Stimulated activated CD8-positive, alpha-beta memory T cell treated with anti-CD3 and anti-CD28 coated beads, Interleukin-2, amount 100 ng/mL, for 48 hours (primary cell): ENCODE data around the gene TMEM72.

Source experiments
- DNase-seq, 2 donors: peaks; one replicate each; pipeline ENCODE4 v3.0.0-alpha.2; 2020; ENCODE audit warnings: low read depth in 2 of 2

The TMEM72 gene

DNA sequence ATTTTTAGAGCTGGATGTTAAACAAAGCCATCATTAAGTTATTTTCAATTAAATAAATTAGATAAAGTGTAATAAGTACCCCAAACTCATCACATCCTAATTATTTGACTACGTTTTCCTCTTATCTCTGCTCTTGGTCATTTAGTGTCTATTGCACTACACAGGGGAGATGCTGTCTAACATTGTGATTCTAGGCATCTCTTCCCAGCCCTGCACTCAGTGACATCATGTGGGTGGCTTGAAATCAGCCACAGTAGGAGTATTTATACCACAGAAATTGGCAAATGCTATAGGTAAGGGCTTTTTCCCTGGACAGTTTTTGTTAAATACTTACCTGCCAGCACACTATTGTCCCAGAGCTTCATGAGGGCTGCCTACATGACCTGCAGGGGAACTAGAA is 21.3 kb upstream of the TMEM72 start:
- no peak for DNase-seq

DNA sequence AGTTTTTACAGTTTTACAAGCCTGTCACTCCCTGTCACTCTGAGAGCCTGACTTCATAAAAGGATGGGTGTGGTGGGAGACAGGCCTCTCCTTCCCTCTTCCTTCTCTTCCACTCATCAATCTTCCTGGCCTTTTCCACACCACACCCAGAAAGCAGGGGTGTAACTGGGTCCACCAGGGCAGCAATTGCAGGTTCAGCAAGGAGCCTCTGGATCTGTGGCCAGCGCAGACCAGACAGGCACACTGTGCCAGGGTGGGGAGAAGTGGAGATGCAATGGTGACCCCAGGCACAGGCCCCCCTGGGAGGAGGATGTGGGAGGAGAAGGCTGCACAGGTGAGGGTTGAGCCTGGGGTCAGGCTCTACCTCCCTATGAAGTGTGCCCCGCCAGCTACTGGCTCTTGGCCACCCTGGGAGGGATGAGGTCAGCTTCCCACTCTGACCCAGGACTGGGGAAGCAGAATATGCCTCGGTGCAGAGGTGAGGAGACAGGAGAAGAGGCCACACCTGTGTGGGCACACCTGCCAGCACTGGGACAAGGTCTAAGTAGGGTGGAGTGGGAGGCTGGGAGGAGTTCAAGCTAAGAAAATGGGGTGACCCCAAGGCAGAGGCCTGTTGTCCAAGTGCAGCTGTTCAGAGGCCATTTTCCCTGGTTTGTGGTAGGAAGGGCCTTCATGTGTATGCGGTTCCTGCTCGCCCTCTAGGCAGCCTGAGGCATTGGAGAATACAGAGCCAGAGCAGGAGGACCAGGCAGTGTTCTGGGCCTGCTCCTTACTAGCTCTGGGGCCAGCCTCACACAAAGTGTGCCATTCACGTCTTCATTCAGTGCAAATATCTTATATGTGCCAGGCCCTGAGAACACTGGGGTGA is 20.2 kb upstream of the TMEM72 start:
- DNase-seq: no peak

- DNase-seq: no peak
Observed at GRCh38 chr10:44891721-44892120, 19.4 kb upstream of the TMEM72 start.

DNA sequence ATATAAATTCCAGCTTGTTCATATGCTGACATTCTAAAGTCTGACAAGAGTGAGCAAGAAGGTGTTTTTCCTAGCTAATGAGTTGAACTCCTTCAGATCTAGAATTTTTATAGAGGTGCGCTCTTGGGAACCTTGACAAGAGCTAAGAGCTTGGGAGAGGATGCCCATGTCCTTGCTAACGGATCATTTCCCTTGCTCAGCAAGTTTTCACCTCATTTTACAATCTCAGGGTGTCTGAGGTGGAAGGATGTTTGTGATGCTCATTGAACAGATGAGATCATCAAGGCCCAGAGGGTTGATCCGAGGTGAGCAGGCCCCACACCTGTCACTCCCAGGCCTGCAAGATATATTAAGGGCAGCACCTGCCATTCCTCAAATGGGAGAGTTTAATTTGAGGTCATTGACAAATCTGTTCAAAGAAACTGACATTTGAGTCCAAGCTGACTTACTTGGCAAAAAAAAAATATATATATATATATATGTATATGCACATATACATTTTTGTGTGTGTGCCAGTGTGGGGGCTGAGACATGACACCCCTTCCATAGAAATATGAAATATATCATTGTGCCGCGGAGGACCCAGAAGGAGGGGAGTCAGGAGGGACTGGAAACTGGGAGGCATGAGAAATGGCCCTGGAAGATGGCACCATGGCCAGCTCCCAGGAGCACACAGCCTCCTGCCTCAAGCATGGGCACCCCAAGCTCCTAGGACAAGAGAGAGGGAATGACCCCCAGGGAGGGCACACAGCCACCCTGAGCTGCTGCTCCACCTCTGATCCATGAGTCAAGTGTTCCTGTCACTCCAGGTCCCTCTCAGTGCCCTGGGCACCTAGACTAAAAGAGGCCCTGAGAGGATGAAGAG is 17.3 kb upstream of the TMEM72 start:
- no peak for DNase-seq

GRCh38 chr10:44894691-44895090 is 16.4 kb upstream of the TMEM72 start:
- DNase-seq: no peak

DNA sequence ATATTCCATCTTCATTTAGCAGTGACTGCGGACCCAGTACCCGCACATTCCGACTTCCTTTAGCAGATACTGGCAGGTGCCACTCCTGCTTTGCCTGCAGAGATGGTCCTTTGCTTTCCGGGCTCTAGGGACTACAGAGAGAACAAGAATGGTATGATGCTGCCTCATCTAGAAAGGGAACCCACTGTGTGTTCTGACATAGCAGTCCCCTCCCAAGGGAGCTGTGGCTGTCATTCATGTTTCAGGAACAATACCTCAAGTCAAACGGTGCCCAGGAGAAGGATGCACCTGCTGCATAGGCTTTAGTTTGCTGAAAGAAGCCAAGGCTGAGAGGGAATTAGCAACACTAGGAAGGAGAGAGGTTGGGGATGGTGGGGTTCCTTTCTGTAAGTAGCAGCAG is 15.9 kb upstream of the TMEM72 start:
- no peak for DNase-seq

- DNase-seq: no peak
Observed at GRCh38 chr10:44897049-44897448, 14.1 kb upstream of the TMEM72 start.

- DNase-seq: no peak
Observed at GRCh38 chr10:44898665-44899064, 12.5 kb upstream of the TMEM72 start.

- no peak for DNase-seq
Observed at GRCh38 chr10:44899450-44900080, 11.6 kb upstream of the TMEM72 start.

DNA sequence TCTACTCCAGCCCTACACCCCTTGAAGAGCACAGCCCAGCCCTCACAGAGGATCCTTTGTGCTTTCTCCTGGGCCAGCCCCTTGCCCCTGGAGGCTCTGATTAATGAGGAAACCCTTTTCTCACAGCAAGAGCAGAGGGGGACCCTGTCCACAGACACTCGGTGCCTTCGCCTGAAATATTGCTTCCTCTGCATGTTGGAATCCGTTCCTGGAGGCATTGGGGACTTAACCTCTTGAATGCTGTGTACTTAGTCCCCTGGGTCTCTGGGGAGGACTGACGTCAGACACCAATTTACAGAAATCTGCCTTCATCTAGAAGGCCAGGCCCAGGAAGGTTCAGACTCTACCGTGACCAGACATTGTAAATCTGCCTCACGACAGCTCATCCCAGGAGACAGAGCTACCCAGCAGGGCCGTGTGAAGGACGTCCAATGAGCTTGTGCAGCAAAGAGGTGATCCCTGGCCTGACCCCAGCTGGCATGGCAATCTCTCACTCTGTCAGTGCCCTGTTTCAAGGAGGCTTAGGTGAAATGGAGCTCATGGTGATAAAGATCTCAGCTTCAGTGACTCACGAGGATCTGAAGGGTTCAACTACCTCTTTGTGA is 8.1 kb upstream of the TMEM72 start:
- DNase-seq: no peak

GRCh38 chr10:44906486-44906885 is 4.7 kb upstream of the TMEM72 start:
- DNase-seq: no peak

- no peak for DNase-seq
Observed at GRCh38 chr10:44907556-44907955, 3.6 kb upstream of the TMEM72 start.

DNA sequence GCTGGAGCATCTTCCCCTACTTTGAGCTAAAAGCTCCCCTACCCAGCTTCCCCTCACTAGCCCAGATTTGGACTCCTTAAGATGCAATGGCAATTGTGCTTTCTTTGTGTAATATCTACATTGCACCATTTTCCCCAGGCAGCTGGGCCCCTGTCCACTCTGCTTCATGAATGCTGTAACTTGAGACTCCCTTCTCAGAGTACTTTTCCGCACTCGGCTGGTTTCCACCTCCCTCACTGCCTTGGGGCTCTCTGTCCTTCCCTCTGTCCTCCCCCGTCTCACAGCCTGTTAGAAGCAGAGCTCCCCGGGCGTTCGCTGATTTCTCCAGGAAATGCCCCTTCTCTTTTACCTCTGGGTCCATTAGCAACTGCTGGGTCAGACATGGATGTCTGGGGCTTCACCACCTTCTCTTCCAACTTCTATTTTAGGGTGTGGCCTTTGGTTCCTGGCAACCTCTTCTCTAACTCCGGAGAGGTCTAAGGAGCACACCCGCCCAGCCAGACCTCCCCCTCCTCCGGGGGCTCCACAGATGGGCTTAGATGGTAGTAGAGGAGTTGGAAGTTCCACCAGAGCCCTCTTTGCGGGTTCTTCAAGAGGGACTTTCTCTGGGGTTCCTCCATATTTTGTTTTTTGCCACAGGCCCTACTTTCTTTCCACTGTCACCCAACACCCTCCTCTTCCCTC is 2.9 kb upstream of the TMEM72 start:
- no peak for DNase-seq

- no peak for DNase-seq
Observed at GRCh38 chr10:44908936-44909630, 2.1 kb upstream of the TMEM72 start.

- no peak for DNase-seq
Observed at GRCh38 chr10:44909910-44910309, 1.2 kb upstream of the TMEM72 start.

- DNase-seq: no peak
Observed at GRCh38 chr10:44910602-44911001, 535 bp upstream of the TMEM72 start.

DNA sequence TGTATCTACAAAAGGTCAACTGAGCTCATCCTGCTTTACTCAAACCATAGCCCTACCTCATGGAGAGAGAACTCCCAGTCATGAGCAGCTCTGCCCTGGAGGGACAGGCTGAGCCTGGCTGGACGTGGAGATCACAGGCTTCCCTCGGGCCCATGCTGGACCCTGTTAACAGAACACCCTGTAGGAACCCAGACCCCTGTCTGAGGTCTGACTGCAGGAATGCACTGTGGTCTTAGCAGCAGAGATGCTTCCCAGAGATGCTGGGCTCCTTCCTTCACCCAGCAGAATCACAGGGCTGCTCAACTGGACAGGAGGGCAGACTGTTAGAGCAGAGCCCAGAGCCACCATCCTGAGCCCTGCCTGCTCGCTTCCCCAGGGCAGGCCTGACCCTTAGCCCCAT is 814 bp downstream of the TMEM72 start:
- DNase-seq: no peak

- no peak for DNase-seq
Observed at GRCh38 chr10:44913350-44914081, 2.4 kb downstream of the TMEM72 start.

DNA sequence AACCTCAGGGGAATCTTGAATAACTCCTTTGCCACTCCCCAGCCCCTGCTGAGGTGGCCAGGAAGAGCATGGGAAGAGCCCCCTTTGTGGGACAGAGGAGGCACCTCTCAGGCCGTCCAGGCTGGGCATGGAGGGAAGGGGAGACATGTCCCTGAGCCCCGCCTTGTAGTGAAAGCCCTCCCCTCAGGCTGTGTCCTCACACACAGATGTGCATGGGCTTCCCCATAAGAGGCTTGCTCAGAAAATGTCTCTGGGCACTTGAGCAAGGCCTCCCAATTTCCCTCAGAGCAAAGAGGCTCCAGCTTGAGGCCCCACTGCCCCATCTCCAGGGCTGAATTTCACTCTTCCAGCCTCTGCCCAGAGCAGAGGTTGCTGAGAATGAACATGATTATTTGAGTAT is 3.8 kb downstream of the TMEM72 start:
- DNase-seq: no peak

- no peak for DNase-seq
Observed at GRCh38 chr10:44916429-44916828, 5.3 kb downstream of the TMEM72 start.
